ENCODE results near the gene LRRC40.
A peak's percentile ranks its signal among the peaks of the same experiment; 100 is the strongest.
"Not testable (repeated sequence)": the region's sequence is repeated elsewhere in the genome, so short reads cannot be mapped to it uniquely, and the experiment has no call there.

LRRC40 gene

DNA sequence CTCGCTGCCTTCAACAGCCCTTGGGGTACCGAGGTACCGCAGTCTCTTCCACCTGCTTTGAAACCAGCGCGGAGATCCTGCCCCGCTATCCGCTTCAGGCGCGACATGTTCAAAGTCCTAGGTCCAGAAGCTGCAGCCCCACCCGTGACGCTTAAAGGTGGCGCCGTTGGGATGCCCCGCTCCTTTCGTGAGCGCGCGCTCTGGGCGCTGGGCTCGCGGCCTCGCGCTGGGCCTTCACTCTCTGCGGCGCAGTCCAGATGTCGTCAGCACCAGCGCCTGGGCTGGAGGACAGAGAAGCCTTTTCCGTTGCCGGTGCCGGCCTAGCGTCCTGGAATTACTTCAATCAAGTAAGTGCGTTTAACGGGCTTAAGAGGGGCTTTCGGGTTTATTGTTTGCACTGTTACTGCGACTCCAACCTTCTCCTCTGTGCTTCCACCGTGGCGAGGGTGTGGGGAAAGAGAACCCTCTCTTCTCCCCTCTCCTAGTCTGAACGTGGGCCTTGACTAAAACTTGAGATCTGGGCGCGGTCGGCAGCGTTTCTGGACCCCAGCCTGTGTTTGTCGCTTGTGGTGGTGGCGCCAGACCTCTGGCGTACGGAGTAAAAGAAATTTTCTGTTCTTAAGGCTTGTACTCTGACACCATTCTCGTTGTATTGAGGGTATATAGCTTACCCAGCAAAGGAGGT, at the start of gene LRRC40:
Gene LRRC40, minus strand, starts transcription at position 146 of the 685 bp plus-strand sequence. Its CDS starts 39 bp downstream, at position 107.
- DNase-seq, result peak; percentile 95 to 96

DNA sequence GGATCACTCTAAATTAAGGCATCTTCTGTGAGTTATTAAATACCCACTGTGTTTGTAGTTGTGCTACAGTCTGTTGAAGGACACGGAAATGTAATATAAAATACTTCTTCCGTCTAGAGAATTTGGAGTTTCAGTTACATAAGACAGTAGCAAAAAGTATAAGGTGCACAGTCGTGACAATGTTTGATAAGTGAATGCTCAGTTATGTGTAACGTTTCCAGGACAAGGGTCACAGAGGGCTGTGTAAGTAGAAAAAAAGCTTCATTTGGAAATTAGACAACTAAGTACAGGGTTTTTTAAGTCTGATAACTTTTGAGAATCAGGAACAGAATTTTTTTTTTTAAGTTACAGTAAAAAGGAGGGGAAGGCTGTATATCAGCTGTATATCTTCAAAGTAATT, 43.4 kb upstream of the LRRC40 start:
- no peak for DNase-seq

DNA sequence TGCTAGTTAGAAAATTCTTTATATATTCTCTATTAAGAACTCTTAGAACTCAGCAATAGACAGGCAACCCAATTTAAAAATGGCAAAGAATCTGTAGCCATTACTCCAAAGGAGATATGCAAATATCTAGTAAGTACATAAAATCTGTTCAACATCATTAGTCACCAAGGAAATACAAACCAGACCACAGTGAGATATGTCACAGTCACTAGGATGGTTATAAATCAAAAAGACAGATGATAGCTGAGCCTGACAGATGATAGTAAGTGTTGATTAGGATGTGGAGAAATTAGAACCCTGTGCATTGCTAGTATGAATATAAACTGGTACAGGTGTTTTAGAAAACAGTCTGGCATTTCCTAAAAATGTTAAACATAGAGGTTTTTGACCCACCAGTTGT, 42.4 kb upstream of the LRRC40 start:
- no peak for DNase-seq

DNA sequence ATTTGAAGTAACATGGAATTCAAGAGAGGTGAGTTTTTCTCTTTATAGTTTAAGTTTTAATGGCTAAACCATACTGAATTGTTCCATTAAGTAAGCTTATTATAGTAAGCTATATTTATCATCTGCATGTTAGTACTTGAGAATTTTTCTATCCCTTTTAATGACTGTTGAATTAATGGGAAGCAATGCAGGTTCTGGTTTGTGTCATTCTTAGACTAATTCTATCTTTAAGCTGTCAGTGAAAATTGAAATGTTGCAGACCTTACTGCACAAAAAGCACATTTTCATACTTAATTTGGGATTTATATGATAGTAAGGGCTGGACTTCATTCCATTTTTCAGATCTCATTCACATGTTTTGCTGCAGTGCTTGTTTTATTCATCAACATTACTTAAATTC, 41.7 kb upstream of the LRRC40 start:
- no peak for DNase-seq

DNA sequence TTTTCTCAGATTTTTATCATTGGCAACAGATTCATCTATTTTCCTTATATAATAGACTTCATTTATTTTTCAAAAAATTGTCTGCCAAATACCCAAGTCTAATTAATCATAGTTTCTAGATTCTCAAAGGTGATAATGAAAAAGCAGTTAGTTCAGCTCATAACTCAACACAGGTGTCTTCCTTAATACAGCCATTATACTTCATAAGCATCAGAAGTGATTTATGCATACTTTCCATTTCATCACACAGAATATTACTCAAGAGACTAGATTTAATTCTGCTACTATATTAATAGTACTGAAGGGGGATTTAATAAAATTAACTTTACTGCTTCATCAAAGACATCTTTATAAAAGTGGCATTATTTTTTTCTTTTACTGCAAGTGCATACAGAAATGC, 34.6 kb upstream of the LRRC40 start:
- DNase-seq, result no peak

DNA sequence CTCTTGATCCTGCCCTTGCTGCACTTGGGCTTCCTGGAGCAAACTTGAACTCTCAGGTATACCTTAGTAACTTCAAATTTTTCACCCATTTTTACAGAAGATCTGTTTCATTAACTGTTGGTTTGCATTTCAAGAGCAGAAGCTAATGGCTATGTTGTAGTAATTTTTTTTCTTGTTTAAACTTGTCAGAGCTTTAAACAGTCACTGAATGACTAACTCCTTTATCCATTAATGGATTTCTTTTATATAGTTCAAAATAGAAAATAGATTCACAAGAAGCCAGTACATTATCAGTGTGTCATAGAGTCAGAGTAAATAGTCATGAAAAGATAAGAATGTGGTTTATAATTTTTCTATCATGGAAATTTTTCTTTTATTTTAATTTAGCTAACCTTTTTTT, 29.4 kb upstream of the LRRC40 start:
- no peak for DNase-seq

DNA sequence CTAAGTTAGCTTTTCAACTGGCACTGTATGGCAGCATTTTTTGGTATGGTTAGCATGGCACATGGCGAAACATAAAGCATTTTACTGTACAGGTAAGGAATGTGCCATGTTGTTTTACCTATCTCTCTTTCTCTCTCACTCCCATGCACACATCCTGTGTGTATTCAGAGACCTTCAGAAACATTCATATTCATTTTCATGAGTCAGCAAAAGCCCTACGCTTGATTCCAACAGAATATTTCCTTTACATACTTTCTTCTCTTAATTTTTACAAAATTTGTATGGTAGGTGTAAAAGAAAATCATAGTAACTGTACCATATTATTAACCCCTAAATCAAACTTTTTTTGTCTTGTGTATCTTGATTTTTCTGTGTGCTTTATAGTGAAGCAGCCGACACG, 26.1 kb upstream of the LRRC40 start:
- DNase-seq, result no peak

DNA sequence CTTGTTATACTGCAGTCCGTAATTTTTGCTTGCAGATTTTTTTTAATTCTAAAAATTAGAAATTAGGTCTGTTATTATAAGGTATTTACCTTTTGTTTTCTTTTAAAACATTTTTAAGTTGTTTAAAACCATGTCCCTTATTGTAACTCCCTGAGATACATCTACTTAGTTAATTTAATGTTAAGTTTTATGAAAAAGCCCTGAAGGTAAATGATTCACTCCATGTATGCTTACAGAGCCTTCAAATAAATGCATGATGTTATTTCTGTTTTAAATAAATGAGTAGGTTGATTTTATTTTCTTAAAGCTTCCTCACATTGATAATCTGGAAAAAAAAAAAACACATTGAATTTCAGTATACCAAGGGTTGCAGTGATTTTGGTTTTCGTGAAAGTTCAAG, 23.3 kb upstream of the LRRC40 start:
- DNase-seq, result no peak

DNA sequence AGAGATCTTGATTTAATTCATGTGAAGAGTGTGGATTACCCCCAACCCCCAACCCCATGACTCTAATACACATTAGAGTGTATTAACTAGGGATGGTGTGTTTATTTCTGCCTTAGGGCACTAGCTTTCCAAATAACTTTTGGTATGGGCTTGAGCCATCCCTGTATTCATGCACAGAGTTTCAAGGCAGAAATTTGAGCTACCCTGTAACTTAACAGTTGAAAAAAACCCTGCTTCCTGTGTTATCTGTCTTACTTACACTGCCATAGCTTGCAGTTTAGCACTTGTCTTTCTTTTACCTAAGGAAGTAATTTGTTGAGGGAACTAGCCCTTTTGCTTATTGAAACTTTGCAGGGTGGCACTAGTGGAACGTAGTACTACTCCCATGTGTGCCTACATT, 22.1 kb upstream of the LRRC40 start:
- peak in 1 of 2 donors; percentile 19 for DNase-seq

DNA sequence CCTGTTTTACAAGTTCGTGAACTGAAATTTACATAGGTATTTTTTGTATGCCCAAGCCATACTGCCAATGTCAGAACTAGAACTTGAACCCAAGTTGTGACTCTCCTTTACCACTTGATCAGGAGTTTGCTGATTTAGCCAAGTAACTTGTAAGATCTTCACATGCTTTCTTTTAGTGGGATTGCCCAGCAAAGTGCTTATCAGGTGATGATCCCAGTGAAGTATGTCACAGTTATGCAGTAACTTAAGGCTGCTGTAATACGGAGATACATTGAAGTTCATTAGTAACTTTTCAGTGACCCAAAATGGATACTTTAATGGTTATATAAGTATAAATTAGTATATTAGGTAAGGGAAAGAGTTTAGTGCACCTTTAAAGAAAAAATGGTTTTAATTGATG, 19.6 kb upstream of the LRRC40 start:
- DNase-seq, result no peak

DNA sequence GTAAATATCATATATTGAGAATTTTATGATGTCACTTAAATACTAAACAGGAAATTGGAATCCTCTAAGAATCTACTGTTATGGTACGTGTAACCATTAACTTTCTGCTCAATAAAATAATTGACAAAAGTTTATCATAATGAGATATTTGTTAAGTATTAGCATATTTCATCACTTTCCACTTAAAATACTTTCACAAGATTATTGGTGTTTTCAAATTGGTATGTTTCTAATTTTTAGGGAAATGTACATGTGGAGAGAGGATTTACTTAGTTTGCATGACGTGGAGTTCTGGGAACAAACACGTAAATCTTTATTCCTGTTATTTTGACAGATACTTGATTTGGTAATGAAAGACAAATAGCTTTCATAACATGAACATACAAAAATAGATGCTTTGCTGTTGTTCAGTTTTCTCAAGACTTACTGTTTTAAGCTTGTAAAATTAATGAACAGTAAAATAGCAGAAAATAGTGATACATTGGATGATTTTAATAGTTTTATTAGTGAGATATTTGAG, 17.4 kb upstream of the LRRC40 start:
- DNase-seq, result no peak

DNA sequence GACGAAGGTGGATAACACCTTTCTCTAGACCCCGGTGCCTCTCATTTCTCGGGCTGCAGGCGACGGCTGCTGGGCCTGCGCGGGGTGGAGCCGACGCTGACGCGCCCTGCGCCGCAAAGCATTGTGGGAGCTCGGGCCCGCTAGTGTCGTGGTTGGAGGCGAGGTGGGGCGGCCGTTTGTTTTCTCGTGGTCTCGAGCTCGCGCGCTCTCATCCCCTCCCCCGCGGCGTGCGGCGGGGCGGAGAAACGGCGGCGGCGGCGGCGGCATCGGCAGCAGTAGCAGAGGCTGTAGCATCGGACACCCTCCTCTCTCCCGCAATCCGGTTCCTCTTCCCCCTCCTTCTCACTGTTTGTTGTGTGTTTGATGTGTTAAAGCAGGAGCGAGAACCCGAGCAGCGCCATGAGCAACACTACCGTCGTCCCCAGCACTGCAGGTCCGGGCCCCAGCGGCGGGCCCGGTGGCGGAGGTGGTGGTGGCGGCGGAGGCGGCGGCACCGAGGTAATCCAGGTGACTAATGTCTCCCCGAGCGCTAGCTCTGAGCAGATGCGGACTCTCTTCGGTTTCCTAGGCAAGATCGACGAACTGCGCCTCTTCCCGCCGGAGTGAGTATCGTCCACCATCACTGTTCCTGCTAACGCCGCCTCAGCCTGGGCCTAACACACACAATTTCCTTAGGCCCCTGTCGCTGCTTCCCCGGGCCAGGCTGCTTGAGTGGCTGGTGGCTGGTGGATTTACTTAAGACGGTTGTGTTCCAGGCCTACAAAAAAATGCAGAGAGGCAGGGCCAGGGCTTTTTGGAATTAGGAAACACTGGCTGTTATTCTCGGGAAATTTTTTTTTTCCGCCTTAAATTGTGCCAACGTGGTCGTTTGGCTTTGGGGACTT, 16.1 kb upstream of the LRRC40 start, which contains the start of gene SRSF11:
Gene SRSF11, plus strand, starts transcription at position 143 of the 884 bp plus-strand sequence. Its CDS starts 257 bp downstream, at position 400.
- peak; percentile 95 to 96 for DNase-seq

DNA sequence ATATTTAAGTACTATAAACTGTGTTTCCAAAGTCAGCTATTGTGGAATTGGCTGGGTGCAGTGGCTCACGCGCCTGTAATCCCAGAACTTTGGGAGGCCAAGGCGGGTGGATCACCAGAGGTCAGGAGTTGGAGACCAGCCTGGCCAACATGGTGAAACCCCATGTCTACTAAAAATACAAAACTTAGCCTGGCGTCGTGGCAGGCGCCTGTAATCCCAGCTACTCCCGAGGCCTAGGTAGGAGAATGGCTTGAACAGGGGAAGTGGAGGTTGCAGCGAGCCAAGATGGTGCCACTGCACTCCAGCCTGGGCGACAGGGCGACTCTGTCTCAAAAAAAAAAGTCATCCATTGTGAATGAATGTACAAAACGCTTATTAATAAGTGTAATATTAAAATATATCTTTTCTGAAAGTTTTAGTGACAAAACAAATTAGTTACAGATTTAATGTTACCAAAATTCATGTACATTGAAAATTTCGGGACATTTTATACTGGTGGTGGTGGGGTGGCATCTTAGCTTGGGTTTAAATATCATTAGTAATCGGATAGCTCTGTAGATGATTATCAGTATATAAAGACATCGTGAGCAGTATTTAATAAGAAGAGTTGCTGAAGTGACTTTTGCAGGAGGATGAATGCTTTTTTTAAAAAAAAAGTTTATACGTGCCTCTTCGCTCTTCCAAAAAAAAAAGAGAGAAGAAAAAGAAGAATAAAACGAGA, 15.3 kb upstream of the LRRC40 start:
- no peak for DNase-seq

DNA sequence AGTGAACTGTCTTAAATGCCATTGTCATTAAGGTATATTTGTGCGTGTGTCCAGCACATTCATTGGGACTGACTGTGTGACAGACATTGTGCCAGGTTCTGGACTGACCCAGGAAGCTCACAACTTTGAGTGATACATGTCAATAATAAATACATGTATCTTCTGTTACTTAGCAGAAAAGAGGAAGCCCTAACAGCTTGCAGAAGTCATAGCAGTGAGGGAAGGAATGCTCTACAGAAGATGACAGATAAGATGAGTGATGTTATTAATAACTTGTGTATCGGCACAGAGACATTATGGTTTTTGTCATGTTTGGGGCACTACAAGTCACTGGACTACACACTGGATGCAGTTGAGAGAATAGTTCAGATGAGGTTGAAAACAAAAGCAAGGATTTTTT, 14.6 kb upstream of the LRRC40 start:
- no peak for DNase-seq

DNA sequence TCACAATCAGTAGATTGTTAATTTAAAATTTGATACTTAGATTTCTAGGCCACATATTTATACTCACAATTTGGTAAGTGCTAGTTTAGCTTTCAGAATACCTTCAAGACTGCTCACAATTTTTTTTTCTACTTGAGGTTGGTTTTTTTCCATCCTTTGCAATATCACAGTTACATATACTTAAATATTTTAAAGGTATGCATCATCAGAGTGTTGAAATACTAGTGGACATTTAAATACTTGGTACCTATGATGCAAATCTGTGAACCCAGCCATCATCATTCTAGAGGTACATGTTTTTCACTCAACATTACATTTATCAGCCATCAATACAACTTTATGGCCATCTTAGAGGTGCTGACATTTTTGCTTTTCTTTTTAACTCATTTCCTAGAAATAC, 6.2 kb upstream of the LRRC40 start:
- no peak for DNase-seq

DNA sequence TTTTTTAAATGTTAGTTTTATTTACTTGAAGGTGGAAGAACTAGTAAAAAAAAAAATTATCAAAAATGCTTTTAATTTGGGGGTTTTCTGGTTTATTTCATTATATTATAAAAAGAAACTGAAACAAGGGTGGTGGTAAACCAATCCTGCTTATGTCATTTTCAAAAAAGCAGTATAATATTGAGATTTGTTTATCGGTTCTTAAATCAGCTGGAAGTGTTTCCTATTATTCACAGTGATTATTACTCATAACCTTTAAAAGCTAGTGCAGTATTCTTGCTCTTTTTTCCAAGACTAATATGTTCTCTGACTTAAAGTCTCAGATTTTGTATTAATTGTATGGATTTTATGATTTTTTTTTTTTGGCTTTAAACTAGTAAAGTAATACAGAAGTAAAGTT, 5.4 kb upstream of the LRRC40 start:
- no peak for DNase-seq

DNA sequence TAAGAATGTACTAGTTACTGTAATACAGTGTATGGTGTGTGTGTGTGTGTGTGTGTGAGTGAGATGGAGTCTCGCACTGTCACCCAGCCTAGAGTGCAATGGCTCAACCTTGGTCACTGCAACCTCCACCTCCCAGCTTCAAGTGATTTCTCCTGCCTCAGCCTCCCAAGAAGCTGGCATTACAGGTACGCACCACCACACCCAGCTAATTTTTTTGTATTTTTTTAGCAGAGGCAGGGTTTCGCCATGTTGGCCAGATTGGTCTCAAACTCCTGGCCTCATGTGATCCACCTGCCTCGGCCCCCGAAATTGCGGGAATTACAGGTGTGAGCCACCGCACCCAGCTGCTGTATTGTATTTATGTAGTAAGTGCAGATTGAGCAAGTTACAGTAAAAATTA, 2.9 kb upstream of the LRRC40 start:
- no peak for DNase-seq

DNA sequence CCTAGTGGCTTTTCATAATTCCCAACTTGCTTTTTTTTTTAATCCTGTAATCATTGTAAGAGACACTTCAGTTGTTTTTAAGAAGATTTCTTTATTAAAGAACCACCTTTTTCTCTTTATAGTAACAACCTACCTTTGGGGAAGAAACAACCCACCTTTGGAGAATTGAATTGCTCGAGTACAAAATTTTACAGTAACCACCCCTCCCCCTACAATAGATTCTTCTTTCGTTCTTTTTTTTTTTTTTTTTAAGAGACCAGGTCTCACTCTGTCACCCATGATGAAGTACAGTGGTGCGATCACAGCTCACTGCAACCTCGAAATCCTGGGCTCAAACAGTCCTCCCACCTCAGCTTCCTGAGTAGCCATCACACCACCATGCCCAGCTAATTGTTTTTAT, 2.1 kb upstream of the LRRC40 start:
- DNase-seq, result no peak

DNA sequence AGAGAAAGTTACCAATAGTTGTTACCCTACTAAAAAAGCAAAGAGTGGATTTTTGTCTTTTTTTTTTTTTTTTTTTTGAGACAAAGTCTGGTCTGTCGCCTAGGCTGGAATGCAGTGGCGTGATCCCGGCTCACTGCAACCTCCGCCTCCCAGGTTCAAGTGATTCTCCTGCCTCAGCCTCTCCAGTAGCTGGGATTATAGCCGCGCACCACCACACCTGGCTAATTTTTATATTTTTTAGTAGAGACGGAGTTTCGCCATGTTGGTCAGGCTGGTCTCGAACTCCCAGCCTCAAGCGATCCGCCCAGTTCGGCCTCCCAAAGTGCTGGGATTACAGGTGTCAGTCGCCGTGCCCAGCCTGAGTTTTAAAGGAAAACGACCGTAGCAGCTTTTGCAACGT, 1.5 kb upstream of the LRRC40 start:
- DNase-seq, result not testable (repeated sequence)

DNA sequence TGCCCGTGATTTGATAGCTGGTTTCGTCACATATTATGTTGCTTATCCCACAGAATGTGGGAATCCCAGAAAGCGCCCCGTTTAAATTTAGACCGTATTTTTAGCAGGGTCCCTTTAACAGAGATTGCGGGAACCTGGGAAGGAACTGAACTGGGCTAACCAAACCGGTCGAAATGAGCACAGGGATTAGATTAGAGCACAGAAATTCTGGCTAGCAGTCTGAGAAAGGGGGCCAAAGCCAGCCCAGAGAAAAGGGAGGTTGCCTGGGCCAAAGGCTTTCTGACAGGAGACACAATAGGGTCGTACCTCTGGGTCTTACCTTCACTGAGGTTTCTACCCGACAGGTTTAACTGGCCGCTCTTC, 327 bp downstream of the LRRC40 start:
- no peak for DNase-seq

DNA sequence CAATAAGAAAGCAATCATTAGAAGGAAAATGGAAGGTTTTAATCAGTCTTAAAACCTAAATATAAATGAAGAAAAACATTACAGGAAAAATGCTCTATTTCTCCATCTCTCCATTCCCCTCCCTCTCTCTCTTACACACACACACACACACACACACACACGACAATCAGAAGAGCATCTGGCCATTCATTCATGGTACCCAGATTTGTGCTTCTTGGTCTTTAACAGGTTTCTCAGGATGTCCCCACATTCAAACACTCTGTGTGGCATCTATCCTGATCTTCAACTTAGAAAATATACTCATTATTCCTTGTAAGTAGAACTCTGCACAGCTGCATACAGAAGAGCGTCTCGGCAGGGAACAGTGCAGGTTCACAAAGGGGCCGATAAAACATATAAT, 779 bp downstream of the LRRC40 start:
- no peak for DNase-seq

DNA sequence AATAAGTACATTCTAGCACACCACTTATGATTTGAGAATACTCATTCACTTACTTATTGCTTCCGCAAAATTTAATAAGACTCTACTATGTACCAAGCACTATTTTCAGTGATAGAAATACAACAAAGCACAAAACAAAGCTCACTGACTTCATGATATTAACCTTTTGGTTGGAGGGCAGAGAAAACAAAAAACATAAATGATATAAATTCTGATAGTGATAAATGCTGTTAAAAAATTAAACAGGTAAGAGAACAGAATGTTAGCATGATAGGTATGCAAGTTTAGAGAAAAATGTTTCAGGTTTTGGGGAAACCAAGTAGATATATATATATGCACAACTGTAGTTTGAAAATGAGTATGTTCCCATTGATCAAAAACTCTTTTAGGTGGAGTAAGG, 1.2 kb downstream of the LRRC40 start:
- no peak for DNase-seq

DNA sequence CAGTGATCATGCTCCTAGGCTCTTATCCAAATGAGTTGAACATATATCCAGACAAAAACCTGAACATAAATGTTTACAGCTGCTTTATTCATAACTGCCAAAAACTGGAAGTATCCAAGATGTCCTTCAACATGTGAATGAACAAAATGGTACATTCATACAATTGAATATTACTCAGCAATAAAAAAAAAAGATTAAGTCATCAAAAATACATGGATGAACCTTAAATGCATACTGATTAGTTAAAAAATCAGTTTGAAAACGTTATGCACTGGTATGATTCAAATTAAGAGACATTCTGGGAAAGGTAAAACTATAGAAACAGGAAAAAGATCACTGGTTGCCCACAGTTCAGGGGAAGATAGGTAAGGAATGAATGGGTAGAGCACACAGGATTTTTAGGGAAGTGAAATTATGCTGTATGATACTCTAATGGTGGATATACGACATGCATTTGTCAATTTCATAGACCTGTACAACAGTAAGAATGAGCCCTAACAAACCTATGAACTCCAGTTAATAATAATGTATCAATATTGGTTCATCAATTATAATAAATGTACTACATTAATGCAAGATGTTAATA, 3.1 kb downstream of the LRRC40 start:
- DNase-seq, result no peak

All from CD4-positive, alpha-beta T cell treated with Interleukin-4 for 1 hour (primary cell).